Panc1 (cell line): ENCODE results near the gene DENND5B. TPM values are rescaled to one million over a fixed set of nuclear protein-coding genes. Genes with fewer than 3 reads are reported as not detected.

Experiments
- ATAC-seq: fragments of 200-7000 bp; cut with Tn5 transposase; 2 replicates; pipeline ENCODE4 v1.9.1; 2020; ENCODE audit warnings: mild to moderate bottlenecking, moderate library complexity
- BruUV-seq: library from RNA; stranded (reverse); fragments of 400-500 nt; replicated peaks from 2 replicates; lab custom pipeline; 2021; lab: Mats Ljungman, UMichigan
- CTCF ChIA-PET: fragments of 300-600 bp; sonication (Branson Sonifier 250); formaldehyde crosslinking; loops from one replicate; lab custom pipeline; 2022; ENCODE audit warnings: antibody characterized with exemption; lab: Charles Lee
- POLR2A ChIA-PET: fragments of 300-600 bp; sonication (Branson Sonifier 250); formaldehyde crosslinking; loops from one replicate; lab custom pipeline; 2022; ENCODE audit warnings: antibody characterized with exemption; lab: Charles Lee
- DNase-seq: peaks from one replicate; pipeline ENCODE4 v3.0.0-alpha.2; 2010; ENCODE audit warnings: low read depth, low spot score
- H3K27ac ChIP-seq: 2 replicates; pipeline ENCODE4 v1.5.1; 2011; ENCODE audit warnings: mild to moderate bottlenecking, low read length, inconsistent platforms
- H3K27me3 ChIP-seq: fragments of 200-500 bp; sonication (Bioruptor generic); 2 replicates; pipeline ENCODE4 v1.6.0; 2014; ENCODE audit warnings: low read length, inconsistent platforms; ENCODE audit not compliant: control insufficient read depth, insufficient read depth
- H3K36me3 ChIP-seq: fragments of 200-500 bp; sonication (Bioruptor generic); 2 replicates; pipeline ENCODE4 v1.5.1; 2014; ENCODE audit warnings: inconsistent platforms, mild to moderate bottlenecking, low read length, moderate library complexity; ENCODE audit not compliant: control insufficient read depth, insufficient read depth
- H3K4me1 ChIP-seq: 2 replicates; pipeline ENCODE4 v1.5.1; 2011; ENCODE audit warnings: inconsistent platforms, mild to moderate bottlenecking, low read length, moderate library complexity; ENCODE audit not compliant: control insufficient read depth, insufficient read depth
- H3K4me3 ChIP-seq, 2 experiments: 2 replicates each; pipeline ENCODE4 v1.5.1; 2011 to 2012; ENCODE audit warnings: low read depth in 2 of 2, low read length in 2 of 2, mild to moderate bottlenecking in 2 of 2, inconsistent platforms in 1 of 2, moderate library complexity in 1 of 2
- H3K9me3 ChIP-seq: fragments of 200-500 bp; sonication (Bioruptor generic); 2 replicates; pipeline ENCODE4 v1.5.1; 2014; ENCODE audit warnings: low read depth, mild to moderate bottlenecking, inconsistent platforms, low read length, moderate library complexity; ENCODE audit not compliant: control insufficient read depth, insufficient read depth
- POLR2AphosphoS5 ChIP-seq: IDR thresholded peaks from 2 replicates; pipeline ENCODE4 v1.6.1; 2012; ENCODE audit warnings: mild to moderate bottlenecking, low read depth, low read length, moderate library complexity
- SIN3A ChIP-seq: IDR thresholded peaks from 2 replicates; pipeline ENCODE4 v1.6.1; 2012; ENCODE audit warnings: low read depth, mild to moderate bottlenecking, low read length, moderate library complexity, borderline replicate concordance; ENCODE audit not compliant: insufficient read depth
- TCF7L2 ChIP-seq: IDR thresholded peaks from 2 replicates; pipeline ENCODE4 v1.6.1; 2011; ENCODE audit warnings: mild to moderate bottlenecking, low read depth, low read length, inconsistent platforms
- in situ Hi-C: cut with HindIII; loops from 2 replicates; pipeline ENCODE4 v1.10.0; 2016; ENCODE audit warnings: low sequenced_read_pairs, low pct_unique_long_range_greater_than_20kb
- intact Hi-C: fragments of 100-400 bp; cut with micrococcal nuclease; formaldehyde crosslinking; loops from one replicate; pipeline ENCODE4 v1.10.0; 2022; ENCODE audit not compliant: unreplicated experiment
- total RNA-seq: library from RNA; stranded (reverse); gene quantifications from one replicate; pipeline ENCODE4 v1.2.1, GENCODE V29; 2021; ENCODE audit not compliant: unreplicated experiment
- TF ChIP-seq, protein P1 (sequence below): fragments of 450-650 bp; IDR thresholded peaks from 2 replicates; pipeline ENCODE4 v1.5.1; 2017; ENCODE audit warnings: mild to moderate bottlenecking
- TF ChIP-seq, protein P2 (sequence below), 2 experiments: IDR thresholded peaks; 2 replicates each; pipeline ENCODE4 v1.6.1; 2011 to 2012; ENCODE audit warnings: low read depth in 2 of 2, control low read depth in 1 of 2, low read length in 1 of 2, mild to moderate bottlenecking in 1 of 2, moderate library complexity in 1 of 2; ENCODE audit not compliant: insufficient read depth in 1 of 2

Gene DENND5B
- total RNA-seq, 1 experiment from 2014 or later = 36.8 TPM

DNA sequence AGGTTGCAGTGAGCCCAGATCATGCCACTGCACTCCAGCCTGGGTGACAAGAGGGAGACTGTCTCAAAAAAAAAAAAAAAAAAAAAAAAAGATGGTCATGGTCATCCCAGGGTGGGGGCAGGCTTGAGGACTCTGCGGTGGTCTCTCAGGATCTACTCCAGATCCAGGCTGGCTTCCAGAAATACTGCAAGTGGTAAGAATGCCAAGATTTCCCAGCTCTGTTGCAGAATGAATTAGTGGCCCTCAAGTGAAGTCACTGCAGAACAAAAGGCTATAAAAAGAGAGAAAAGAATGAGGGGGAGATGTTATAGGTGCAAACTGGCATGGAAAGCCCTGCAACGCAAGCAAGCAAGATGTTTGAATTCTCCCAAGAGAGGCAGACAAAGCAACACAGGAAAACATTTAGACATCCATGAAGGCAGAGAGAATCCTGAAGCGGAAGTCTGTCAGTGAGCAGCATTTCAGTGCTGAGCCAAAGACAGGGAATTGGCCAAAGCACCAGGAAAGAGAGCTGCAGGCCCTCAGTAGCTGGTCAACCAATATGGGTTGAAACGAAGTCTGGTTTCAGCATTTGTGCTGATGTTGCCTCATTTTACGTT lies 36.6 kb upstream of the DENND5B start:
- DNase-seq = no peak
- Histone ChIP-seq H3K27me3 (no peaks in the 10 kb centered on the region), H3K4me3 (no peak overlapping the region), H3K36me3 (no peaks in the 10 kb centered on the region), H3K27ac (no peak overlapping the region), H3K4me1 (no peaks in the 10 kb centered on the region), H3K9me3 (no peaks in the 10 kb centered on the region)
- in situ Hi-C loops (no loop called here), intact Hi-C loops (no loop called here)
- TF ChIP-seq, protein P1, sequence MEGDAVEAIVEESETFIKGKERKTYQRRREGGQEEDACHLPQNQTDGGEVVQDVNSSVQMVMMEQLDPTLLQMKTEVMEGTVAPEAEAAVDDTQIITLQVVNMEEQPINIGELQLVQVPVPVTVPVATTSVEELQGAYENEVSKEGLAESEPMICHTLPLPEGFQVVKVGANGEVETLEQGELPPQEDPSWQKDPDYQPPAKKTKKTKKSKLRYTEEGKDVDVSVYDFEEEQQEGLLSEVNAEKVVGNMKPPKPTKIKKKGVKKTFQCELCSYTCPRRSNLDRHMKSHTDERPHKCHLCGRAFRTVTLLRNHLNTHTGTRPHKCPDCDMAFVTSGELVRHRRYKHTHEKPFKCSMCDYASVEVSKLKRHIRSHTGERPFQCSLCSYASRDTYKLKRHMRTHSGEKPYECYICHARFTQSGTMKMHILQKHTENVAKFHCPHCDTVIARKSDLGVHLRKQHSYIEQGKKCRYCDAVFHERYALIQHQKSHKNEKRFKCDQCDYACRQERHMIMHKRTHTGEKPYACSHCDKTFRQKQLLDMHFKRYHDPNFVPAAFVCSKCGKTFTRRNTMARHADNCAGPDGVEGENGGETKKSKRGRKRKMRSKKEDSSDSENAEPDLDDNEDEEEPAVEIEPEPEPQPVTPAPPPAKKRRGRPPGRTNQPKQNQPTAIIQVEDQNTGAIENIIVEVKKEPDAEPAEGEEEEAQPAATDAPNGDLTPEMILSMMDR = no peak
- TF ChIP-seq SIN3A (no peak), TCF7L2 (no peak), POLR2AphosphoS5 (no peak)
- TF ChIP-seq, protein P2, sequence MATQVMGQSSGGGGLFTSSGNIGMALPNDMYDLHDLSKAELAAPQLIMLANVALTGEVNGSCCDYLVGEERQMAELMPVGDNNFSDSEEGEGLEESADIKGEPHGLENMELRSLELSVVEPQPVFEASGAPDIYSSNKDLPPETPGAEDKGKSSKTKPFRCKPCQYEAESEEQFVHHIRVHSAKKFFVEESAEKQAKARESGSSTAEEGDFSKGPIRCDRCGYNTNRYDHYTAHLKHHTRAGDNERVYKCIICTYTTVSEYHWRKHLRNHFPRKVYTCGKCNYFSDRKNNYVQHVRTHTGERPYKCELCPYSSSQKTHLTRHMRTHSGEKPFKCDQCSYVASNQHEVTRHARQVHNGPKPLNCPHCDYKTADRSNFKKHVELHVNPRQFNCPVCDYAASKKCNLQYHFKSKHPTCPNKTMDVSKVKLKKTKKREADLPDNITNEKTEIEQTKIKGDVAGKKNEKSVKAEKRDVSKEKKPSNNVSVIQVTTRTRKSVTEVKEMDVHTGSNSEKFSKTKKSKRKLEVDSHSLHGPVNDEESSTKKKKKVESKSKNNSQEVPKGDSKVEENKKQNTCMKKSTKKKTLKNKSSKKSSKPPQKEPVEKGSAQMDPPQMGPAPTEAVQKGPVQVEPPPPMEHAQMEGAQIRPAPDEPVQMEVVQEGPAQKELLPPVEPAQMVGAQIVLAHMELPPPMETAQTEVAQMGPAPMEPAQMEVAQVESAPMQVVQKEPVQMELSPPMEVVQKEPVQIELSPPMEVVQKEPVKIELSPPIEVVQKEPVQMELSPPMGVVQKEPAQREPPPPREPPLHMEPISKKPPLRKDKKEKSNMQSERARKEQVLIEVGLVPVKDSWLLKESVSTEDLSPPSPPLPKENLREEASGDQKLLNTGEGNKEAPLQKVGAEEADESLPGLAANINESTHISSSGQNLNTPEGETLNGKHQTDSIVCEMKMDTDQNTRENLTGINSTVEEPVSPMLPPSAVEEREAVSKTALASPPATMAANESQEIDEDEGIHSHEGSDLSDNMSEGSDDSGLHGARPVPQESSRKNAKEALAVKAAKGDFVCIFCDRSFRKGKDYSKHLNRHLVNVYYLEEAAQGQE (IDR thresholded peaks at IDR 0.05; ENCODE audit: insufficient read depth in 1 of 2, low read depth in 2 of 2, low read length in 1 of 2) = no peak
- ChIA-PET POLR2A (no interaction called here), CTCF (interaction anchor here (0.7 kb wide), 2 partner anchors 46 to 224 kb away, joined by 10 to 12 read pairs; no protein-coding TSS in a partner anchor)
- no peak for ATAC-seq
- BruUV-seq = no TSS peak

DNA sequence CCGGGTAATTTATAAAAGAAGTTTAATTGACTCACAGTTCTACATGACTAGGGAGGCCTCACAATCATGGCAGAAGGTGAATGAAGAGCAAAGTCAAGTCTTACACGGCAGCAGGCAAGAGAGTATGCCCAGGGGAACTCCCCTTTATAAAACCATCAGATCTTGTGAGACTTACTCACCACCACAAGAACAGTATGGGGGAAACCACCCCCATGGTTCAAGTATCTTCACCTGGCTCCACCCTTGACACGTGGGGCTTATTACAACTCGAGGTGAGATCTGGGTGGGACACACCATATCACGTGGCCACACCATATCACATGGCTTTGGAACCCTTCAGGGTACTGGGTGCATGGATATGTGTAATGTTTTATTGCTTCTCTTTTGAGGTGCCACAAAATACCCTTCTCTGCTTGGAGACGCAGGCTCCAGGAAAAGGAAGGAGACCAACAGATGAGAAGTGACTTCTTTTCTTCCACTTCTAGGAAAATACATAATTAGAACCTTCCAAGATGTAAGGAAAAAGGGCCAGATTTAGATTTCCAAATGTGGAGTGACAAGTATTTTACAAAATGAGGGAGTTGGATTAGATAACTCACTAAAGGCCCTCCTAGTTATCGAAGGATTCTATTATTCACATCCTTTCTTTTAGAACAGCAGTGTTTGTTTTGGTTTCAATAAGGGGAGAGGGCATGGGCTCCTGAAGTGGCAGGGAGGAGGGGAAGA lies 35.5 kb upstream of the DENND5B start:
- H3K9me3 ChIP-seq = no peaks in the 10 kb centered on the region
- BruUV-seq = no TSS peak
- POLR2A ChIA-PET = no interaction called here
- no peak overlapping the region for H3K4me3 ChIP-seq
- intact Hi-C loops (no loop called here), in situ Hi-C loops (no loop called here)
- no peak for TF ChIP-seq TCF7L2
- no peak for TF ChIP-seq POLR2AphosphoS5
- TF ChIP-seq, protein P2 (IDR thresholded peaks at IDR 0.05; ENCODE audit: insufficient read depth in 1 of 2, low read depth in 2 of 2, low read length in 1 of 2) = no peak
- TF ChIP-seq, protein P1 = no peak
- no peak for TF ChIP-seq SIN3A
- CTCF ChIA-PET = interaction anchor here (0.7 kb wide), 1 partner anchor 44 kb away, joined by 10 read pairs; no protein-coding TSS in a partner anchor
- no peak for ATAC-seq
- H3K4me1 ChIP-seq = no peaks in the 10 kb centered on the region
- H3K27me3 ChIP-seq = no peaks in the 10 kb centered on the region
- no peak overlapping the region for H3K27ac ChIP-seq
- no peak for DNase-seq
- no peaks in the 10 kb centered on the region for H3K36me3 ChIP-seq
